Osteoblast (primary cell): ENCODE data around the gene GALNT6. TPM values are rescaled to one million over a fixed set of nuclear protein-coding genes. Genes with fewer than 3 reads are reported as not detected.

ENCODE experiments used
- DNase-seq: peaks from one replicate; pipeline ENCODE4 v3.0.0; 2011; ENCODE audit warnings: low spot score, mixed read lengths; ENCODE audit not compliant: insufficient read length; ENCODE audit errors: missing footprints
- H2AFZ ChIP-seq: 2 replicates; pipeline ENCODE4 v1.6.0; 2011; ENCODE audit warnings: mild to moderate bottlenecking, low read length
- H3K27ac ChIP-seq: 2 replicates; pipeline ENCODE4 v1.5.1; 2011; ENCODE audit warnings: mild to moderate bottlenecking, low read depth, low read length, moderate library complexity
- H3K27me3 ChIP-seq: 2 replicates; pipeline ENCODE4 v1.6.0; 2012; ENCODE audit warnings: mild to moderate bottlenecking, control low read depth, inconsistent platforms, low read length, moderate library complexity; ENCODE audit not compliant: insufficient read depth
- H3K36me3 ChIP-seq: 2 replicates; pipeline ENCODE4 v1.5.1; 2011; ENCODE audit warnings: mild to moderate bottlenecking, low read length, control low read depth, moderate library complexity; ENCODE audit not compliant: insufficient read depth
- H3K4me1 ChIP-seq: 2 replicates; pipeline ENCODE4 v1.5.1; 2011; ENCODE audit warnings: mild to moderate bottlenecking, low read length, control low read depth, moderate library complexity; ENCODE audit not compliant: insufficient read depth
- H3K4me2 ChIP-seq: 2 replicates; pipeline ENCODE4 v1.6.0; 2011; ENCODE audit warnings: mild to moderate bottlenecking, low read length; ENCODE audit not compliant: insufficient read depth
- H3K4me3 ChIP-seq: fragments of 200-600 bp; sonication (generic); 3 replicates; pipeline ENCODE4 v1.5.1; 2012; ENCODE audit warnings: mild to moderate bottlenecking, low read length, inconsistent platforms; ENCODE audit not compliant: insufficient read depth
- H3K79me2 ChIP-seq: 2 replicates; pipeline ENCODE4 v1.6.0; 2012; ENCODE audit warnings: mild to moderate bottlenecking, low read length, control low read depth, inconsistent platforms; ENCODE audit not compliant: insufficient read depth
- H3K9me3 ChIP-seq: 2 replicates; pipeline ENCODE4 v1.5.1; 2011; ENCODE audit warnings: low read depth, low read length, control low read depth
- H4K20me1 ChIP-seq: 2 replicates; pipeline ENCODE4 v1.6.0; 2012; ENCODE audit warnings: mild to moderate bottlenecking, low read length, control low read depth; ENCODE audit not compliant: insufficient read depth
- CTCF ChIP-seq: IDR thresholded peaks from 2 replicates; pipeline ENCODE4 v1.5.1; 2011; ENCODE audit warnings: mild to moderate bottlenecking, low read depth, low read length, moderate library complexity; ENCODE audit errors: extremely low read depth
- total RNA-seq: library from RNA; depleted of rRNA; stranded (reverse); fragments of >200 nt; gene quantifications from 2 replicates; pipeline ENCODE4 v1.2.3, GENCODE V29; 2012

GALNT6 gene
- total RNA-seq, 1 donor, result 9.8 TPM

DNA sequence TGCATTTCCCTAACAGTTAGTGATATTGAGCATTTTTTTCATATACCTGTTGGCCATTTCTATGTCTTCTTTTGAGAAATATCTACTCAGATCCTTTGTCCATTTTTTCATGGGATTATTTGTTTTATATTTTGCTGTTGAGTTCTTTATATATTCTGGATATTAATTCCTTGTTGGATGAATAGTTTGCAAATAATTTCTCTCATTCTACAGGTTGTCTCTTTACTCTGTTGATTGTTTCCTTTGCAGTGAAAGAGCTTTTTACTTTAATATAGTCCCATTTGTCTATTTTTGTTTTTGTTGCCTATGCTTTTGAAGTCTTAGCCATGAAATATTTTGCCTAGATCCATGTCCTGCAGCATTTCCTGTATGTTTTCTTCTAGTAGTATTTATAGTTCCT lies 21.9 kb upstream of the GALNT6 start:
- no peaks in the 10 kb centered on the region for H3K36me3 ChIP-seq
- H2AFZ ChIP-seq, result no peak overlapping the region
- no peaks in the 10 kb centered on the region for H3K9me3 ChIP-seq
- H4K20me1 ChIP-seq, result no peaks in the 10 kb centered on the region
- H3K4me2 ChIP-seq, result no peak overlapping the region
- no peak overlapping the region for H3K27ac ChIP-seq
- no peak overlapping the region for H3K4me3 ChIP-seq
- H3K79me2 ChIP-seq, result no peaks in the 10 kb centered on the region
- TF ChIP-seq CTCF, result no peak
- no peaks in the 10 kb centered on the region for H3K4me1 ChIP-seq
- no peaks in the 10 kb centered on the region for H3K27me3 ChIP-seq
- DNase-seq, result no peak

GRCh38 chr12:51409846-51410245 lies 18.6 kb upstream of the GALNT6 start:
- Histone ChIP-seq H3K27ac (no peak overlapping the region), H4K20me1 (no peaks in the 10 kb centered on the region), H3K36me3 (no peaks in the 10 kb centered on the region), H3K9me3 (no peaks in the 10 kb centered on the region), H2AFZ (no peak overlapping the region), H3K4me3 (no peak overlapping the region), H3K4me1 (peaks cover 3% of the 10 kb centered on the region), H3K79me2 (no peaks in the 10 kb centered on the region), H3K4me2 (no peak overlapping the region), H3K27me3 (no peaks in the 10 kb centered on the region)
- DNase-seq, result no peak
- no peak for TF ChIP-seq CTCF

- peaks cover 7% of the 10 kb centered on the region for H3K4me1 ChIP-seq
- no peak overlapping the region for H2AFZ ChIP-seq
- no peak overlapping the region for H3K27ac ChIP-seq
- no peak for TF ChIP-seq CTCF
- H3K4me3 ChIP-seq, result no peak overlapping the region
- no peak overlapping the region for H3K4me2 ChIP-seq
- no peaks in the 10 kb centered on the region for H3K36me3 ChIP-seq
- H4K20me1 ChIP-seq, result no peaks in the 10 kb centered on the region
- DNase-seq, result no peak
- H3K9me3 ChIP-seq, result no peaks in the 10 kb centered on the region
- H3K27me3 ChIP-seq, result no peaks in the 10 kb centered on the region
- no peaks in the 10 kb centered on the region for H3K79me2 ChIP-seq
Observed at GRCh38 chr12:51407604-51408003, 16.4 kb upstream of the GALNT6 start.

- Histone ChIP-seq H3K79me2 (no peaks in the 10 kb centered on the region), H3K27me3 (no peaks in the 10 kb centered on the region), H4K20me1 (no peaks in the 10 kb centered on the region), H3K4me1 (peaks cover 7% of the 10 kb centered on the region), H3K9me3 (no peaks in the 10 kb centered on the region), H2AFZ (no peak overlapping the region), H3K4me3 (no peak overlapping the region), H3K27ac (no peak overlapping the region), H3K36me3 (no peaks in the 10 kb centered on the region), H3K4me2 (no peak overlapping the region)
- TF ChIP-seq CTCF, result no peak
- peak; percentile 4 for DNase-seq
Observed at GRCh38 chr12:51406859-51407258, 15.7 kb upstream of the GALNT6 start.
